H1 (cell line): ENCODE results near the gene PHC2. TPM values are rescaled to one million over a fixed set of nuclear protein-coding genes. Genes with fewer than 3 reads are reported as not detected.

Experiments used
- CTCF ChIA-PET: fragments of 300-600 bp; sonication (Branson Sonifier 250); formaldehyde crosslinking; loops from one replicate; lab custom pipeline; 2021; ENCODE audit not compliant: partially characterized antibody; lab: Charles Lee
- POLR2A ChIA-PET: fragments of 300-600 bp; sonication (Branson Sonifier 250); formaldehyde crosslinking; loops from one replicate; lab custom pipeline; 2021; ENCODE audit warnings: inconsistent platforms; ENCODE audit not compliant: partially characterized antibody; lab: Charles Lee
- DNase-seq, 2 experiments: peaks; one replicate each; pipeline versions ENCODE4 v3.0.0 to v3.0.0-alpha.2; 2010 to 2022; ENCODE audit warnings: low spot score in 2 of 2, low read depth in 1 of 2, mixed read lengths in 1 of 2
- FAIRE-seq: peaks from 2 replicates; lab custom pipeline; 2011; peaks lifted over from hg19 to GRCh38; lab: Jason Lieb, UNC
- H2AFZ ChIP-seq: 2 replicates; pipeline ENCODE4 v1.8.1; 2012; ENCODE audit warnings: low read length, inconsistent platforms
- H2AK5ac ChIP-seq: 2 replicates; pipeline ENCODE4 v1.6.1; 2013; ENCODE audit warnings: low read depth, low read length
- H2BK120ac ChIP-seq: replicated peaks from 2 replicates; pipeline ENCODE3; 2013; ENCODE audit warnings: low read depth, low read length, inconsistent platforms
- H2BK12ac ChIP-seq: 2 replicates; pipeline ENCODE4 v1.6.1; 2013; ENCODE audit warnings: low read depth, low read length
- H2BK15ac ChIP-seq: 2 replicates; pipeline ENCODE4 v1.6.1; 2013; ENCODE audit warnings: low read length
- H2BK20ac ChIP-seq: 2 replicates; pipeline ENCODE4 v1.6.1; 2013; ENCODE audit warnings: low read length
- H2BK5ac ChIP-seq: 2 replicates; pipeline ENCODE4 v1.6.1; 2013; ENCODE audit warnings: low read depth, low read length
- H3K14ac ChIP-seq: 2 replicates; pipeline ENCODE4 v1.6.1; 2013; ENCODE audit warnings: inconsistent platforms; ENCODE audit not compliant: insufficient read length
- H3K18ac ChIP-seq: 2 replicates; pipeline ENCODE4 v1.6.1; 2013; ENCODE audit warnings: low read length; ENCODE audit errors: extremely low read depth
- H3K23ac ChIP-seq: 2 replicates; pipeline ENCODE4 v1.6.1; 2013; ENCODE audit warnings: inconsistent platforms; ENCODE audit not compliant: insufficient read length
- H3K23me2 ChIP-seq: 2 replicates; pipeline ENCODE4 v1.6.1; 2013; ENCODE audit warnings: low read depth, low read length
- H3K27ac ChIP-seq: 2 replicates; pipeline ENCODE4 v1.6.1; 2011; ENCODE audit warnings: low read depth, low read length, inconsistent platforms
- H3K27me3 ChIP-seq, 4 experiments: replicated peaks in 1 of 4; 1 replicate in 1 of 4; 2 replicates in 3 of 4; pipeline versions ENCODE4 v1.6.1 to v1.8.1; 2011 to 2013; ENCODE audit warnings: low read length in 3 of 4, mild to moderate bottlenecking in 3 of 4, inconsistent platforms in 2 of 4, mixed read lengths in 2 of 4, moderate library complexity in 1 of 4; ENCODE audit not compliant: control insufficient read depth in 3 of 4, insufficient read depth in 3 of 4; ENCODE audit errors: extremely low read depth in 1 of 4
- H3K36me3 ChIP-seq, 4 experiments: 2 replicates each; pipeline versions ENCODE4 v1.6.1 to v1.8.1; 2011 to 2013; ENCODE audit warnings: mild to moderate bottlenecking in 4 of 4, low read length in 3 of 4, moderate library complexity in 2 of 4, control low read depth in 1 of 4, inconsistent platforms in 1 of 4; ENCODE audit not compliant: insufficient read depth in 4 of 4, control insufficient read depth in 2 of 4
- H3K4ac ChIP-seq: replicated peaks from 2 replicates; pipeline ENCODE3; 2013; ENCODE audit warnings: low read length, low read depth, mixed read lengths, inconsistent platforms; ENCODE audit not compliant: insufficient read length
- H3K4me1 ChIP-seq, 4 experiments: replicated peaks in 1 of 4; 1 replicate in 1 of 4; 2 replicates in 3 of 4; pipeline versions ENCODE4 v1.6.1 to v1.8.1; 2011 to 2013; ENCODE audit warnings: low read length in 3 of 4, inconsistent platforms in 2 of 4, mixed read lengths in 1 of 4; ENCODE audit not compliant: insufficient read depth in 4 of 4, control insufficient read depth in 3 of 4
- H3K4me2 ChIP-seq, 2 experiments: 2 replicates each; pipeline versions ENCODE4 v1.6.1 to v1.8.1; 2011 to 2013; ENCODE audit warnings: low read depth in 2 of 2, low read length in 2 of 2, control low read depth in 1 of 2, inconsistent platforms in 1 of 2, mild to moderate bottlenecking in 1 of 2; ENCODE audit not compliant: insufficient read depth in 1 of 2
- H3K4me3 ChIP-seq, 4 experiments: fragments of 200-600, 300-600 bp in 1 of 4; sonication (generic), shearing (Covaris generic), sonication (Bioruptor Twin) in 1 of 4; 2 replicates each; pipeline versions ENCODE4 v1.5.1 to v1.8.1; 2011 to 2016; ENCODE audit warnings: low read length in 4 of 4, low read depth in 3 of 4, control low read depth in 2 of 4, inconsistent platforms in 2 of 4, mild to moderate bottlenecking in 2 of 4, mixed read lengths in 1 of 4, moderate library complexity in 1 of 4; ENCODE audit not compliant: insufficient read depth in 2 of 4; ENCODE audit errors: extremely low read depth in 1 of 4
- H3K56ac ChIP-seq: replicated peaks from 2 replicates; pipeline ENCODE3; 2013; ENCODE audit warnings: low read depth, mild to moderate bottlenecking, mixed read lengths, low read length, inconsistent platforms; ENCODE audit not compliant: insufficient read length
- H3K79me1 ChIP-seq: 2 replicates; pipeline ENCODE4 v1.6.1; 2013; ENCODE audit warnings: low read depth, low read length, control low read depth
- H3K79me2 ChIP-seq, 2 experiments: 2 replicates each; pipeline versions ENCODE4 v1.6.1 to v1.8.1; 2012 to 2013; ENCODE audit warnings: low read length in 2 of 2, mild to moderate bottlenecking in 2 of 2, inconsistent platforms in 1 of 2; ENCODE audit not compliant: insufficient read depth in 2 of 2, control insufficient read depth in 1 of 2
- H3K9ac ChIP-seq, 4 experiments: replicated peaks in 1 of 4; 1 replicate in 1 of 4; 2 replicates in 3 of 4; pipeline versions ENCODE4 v1.6.1 to v1.8.1; 2011 to 2013; ENCODE audit warnings: low read depth in 3 of 4, low read length in 3 of 4, control low read depth in 2 of 4, mild to moderate bottlenecking in 2 of 4, moderate library complexity in 2 of 4, inconsistent platforms in 1 of 4; ENCODE audit errors: extremely low read depth in 1 of 4
- H3K9me3 ChIP-seq, 2 experiments: 2 replicates each; pipeline versions ENCODE4 v1.6.1 to v1.8.1; 2012 to 2013; ENCODE audit warnings: mild to moderate bottlenecking in 2 of 2, moderate library complexity in 2 of 2, control low read depth in 1 of 2, inconsistent platforms in 1 of 2, low read depth in 1 of 2, low read length in 1 of 2, mixed read lengths in 1 of 2; ENCODE audit not compliant: insufficient read depth in 2 of 2
- H4K20me1 ChIP-seq, 2 experiments: replicated peaks in 1 of 2; 2 replicates each; pipeline versions ENCODE3 to v1.8.1; 2011 to 2013; ENCODE audit warnings: inconsistent platforms in 2 of 2, low read length in 2 of 2, mild to moderate bottlenecking in 1 of 2; ENCODE audit not compliant: insufficient read depth in 2 of 2, control insufficient read depth in 1 of 2
- H4K5ac ChIP-seq: 2 replicates; pipeline ENCODE4 v1.6.1; 2013; ENCODE audit warnings: low read length, low read depth, mixed read lengths, inconsistent platforms; ENCODE audit not compliant: insufficient read length
- H4K8ac ChIP-seq: 2 replicates; pipeline ENCODE4 v1.8.0; 2013; ENCODE audit warnings: mild to moderate bottlenecking, moderate library complexity, low read length, inconsistent platforms; ENCODE audit not compliant: insufficient read depth; ENCODE audit errors: extremely low read depth
- H4K91ac ChIP-seq: replicated peaks from 2 replicates; pipeline ENCODE3; 2013; ENCODE audit warnings: low read length, mixed read lengths, inconsistent platforms; ENCODE audit not compliant: insufficient read length
- JUND ChIP-seq: IDR thresholded peaks from 2 replicates; pipeline ENCODE4 v1.6.1; 2011; ENCODE audit warnings: mild to moderate bottlenecking, improper control_type of control experiment, low read length
- POLR2A ChIP-seq, 2 experiments: IDR thresholded peaks; 1 replicate in 1 of 2; 2 replicates in 1 of 2; pipeline ENCODE4 v1.6.1; 2011; ENCODE audit warnings: low read depth in 2 of 2, low read length in 2 of 2, mild to moderate bottlenecking in 2 of 2; ENCODE audit errors: control extremely low read depth in 1 of 2
- RBBP5 ChIP-seq: IDR thresholded peaks from 2 replicates; pipeline ENCODE4 v1.7.1; 2012; ENCODE audit warnings: low read depth, mild to moderate bottlenecking, inconsistent platforms, low read length, moderate library complexity, borderline replicate concordance
- RFX5 ChIP-seq: IDR thresholded peaks from 2 replicates; pipeline ENCODE4 v1.6.1; 2011; ENCODE audit warnings: low read depth, low read length, improper control_type of control experiment, borderline replicate concordance
- SIRT6 ChIP-seq: IDR thresholded peaks from one replicate; pipeline ENCODE4 v1.7.1; 2012; ENCODE audit warnings: low read length, inconsistent platforms
- SIX5 ChIP-seq: IDR thresholded peaks from 2 replicates; pipeline ENCODE4 v1.6.1; 2011; ENCODE audit warnings: mild to moderate bottlenecking, low read depth, low read length
- SRF ChIP-seq: IDR thresholded peaks from 2 replicates; pipeline ENCODE4 v1.6.1; 2011; ENCODE audit warnings: mild to moderate bottlenecking, low read depth, low read length, moderate library complexity
- SUZ12 ChIP-seq: fragments of 200-600 bp; sonication (generic); IDR thresholded peaks from 2 replicates; pipeline ENCODE4 v1.6.1; 2012; ENCODE audit warnings: mild to moderate bottlenecking, inconsistent platforms, low read length, moderate library complexity, mixed read lengths
- TEAD4 ChIP-seq: IDR thresholded peaks from 2 replicates; pipeline ENCODE4 v1.6.1; 2012; ENCODE audit warnings: low read depth, low read length, inconsistent platforms, mixed read lengths
- YY1 ChIP-seq: IDR thresholded peaks from 2 replicates; pipeline ENCODE4 v1.6.1; 2011; ENCODE audit warnings: low read depth, mild to moderate bottlenecking, low read length
- WGBS, 2 experiments: shearing (Covaris generic) in 1 of 2; methylation state at CpG; one replicate each; pipeline versions ENCODE4 v1.1.6 to v1.1.7; 2013 to 2015; ENCODE audit warnings: low lambda C conversion rate in 2 of 2, mixed read lengths in 2 of 2, inconsistent platforms in 1 of 2, low coverage in 1 of 2, missing lambda C conversion rate in 1 of 2; ENCODE audit not compliant: insufficient replicate concordance in 2 of 2, insufficient coverage in 1 of 2, insufficient read length in 1 of 2; ENCODE audit errors: extremely low coverage in 1 of 2, missing lambda C conversion rate in 1 of 2; 5-methylcytosine and 5-hydroxymethylcytosine counted together
- polyA plus RNA-seq, 7 experiments: library from polyadenylated mRNA; depleted of rRNA in 3 of 7; stranded (reverse) in 5 of 7; unstranded in 2 of 7; fragments of >200 nt in 5 of 7; fragments of 200-250 nt in 2 of 7; gene quantifications; 1 replicate in 5 of 7; 2 replicates in 1 of 7; 4 replicates in 1 of 7; pipeline versions ENCODE4 v1.2.1 to v1.2.3, GENCODE V29; 2011 to 2013; ENCODE audit warnings: missing spikeins in 2 of 7, mixed read lengths in 2 of 7
- total RNA-seq: library from RNA; stranded (reverse); fragmentation: NEBNext Ultra II Directional; extraction: Animal tissue kit (Norgen Biotek cat#: 25700); gene quantifications from 2 replicates; pipeline ENCODE4 v1.2.1, GENCODE V29; 2021

PHC2 gene
- total and polyA plus RNA-seq, 2 of the 8 experiments (the other 6 are each of a cell fraction or from before 2014, with no cell fraction given): 5.6 to 14.2 TPM

DNA sequence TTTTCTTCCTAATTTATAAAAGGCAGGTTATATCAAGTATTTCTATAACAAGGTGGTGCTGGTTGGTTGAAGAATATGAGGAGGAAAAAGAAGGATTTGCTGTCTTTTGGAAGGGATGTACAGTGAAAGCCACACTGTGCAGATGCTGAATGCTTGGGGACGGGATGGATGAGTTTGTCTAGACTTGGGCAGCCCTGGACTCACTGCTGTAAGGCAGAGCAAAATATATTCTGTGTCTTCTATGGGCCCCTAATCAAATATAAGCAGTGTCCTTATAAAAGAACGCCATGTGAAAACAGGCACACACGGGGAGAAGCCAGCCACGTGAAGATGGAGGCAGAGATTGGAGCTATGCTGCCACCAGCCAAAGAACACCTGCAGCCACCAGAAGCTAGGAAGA lies 47.4 kb downstream of the PHC2 start:
- TF ChIP-seq RFX5 (no peak), RBBP5 (no peak), SIRT6 (no peak), SIX5 (no peak), TEAD4 (no peak), POLR2A (IDR thresholded peaks at IDR 0.05; ENCODE audit: control extremely low read depth in 1 of 2, low read depth in 2 of 2, low read length in 2 of 2) (no peak), SUZ12 (no peak), YY1 (no peak), JUND (no peak), SRF (no peak)
- Histone ChIP-seq H3K27me3 (no peaks in the 10 kb centered on the region; a peak in 2 of 7 replicates), H2BK5ac (no peak overlapping the region), H3K4me3 (no peak overlapping the region), H3K4me1 (peaks cover 0 to 7% (median 2%) of the 10 kb centered on the region in 4 experiments; a peak in 5 of 7 replicates), H3K9me3 (no peaks in the 10 kb centered on the region), H3K56ac (no peak overlapping the region), H2BK12ac (no peak overlapping the region), H2BK20ac (no peak overlapping the region), H4K8ac (no peak overlapping the region), H2AFZ (no peak overlapping the region), H3K79me1 (peaks cover 5% of the 10 kb centered on the region; the same call in 1 of the 2 replicates), H3K18ac (no peak overlapping the region), H3K4ac (no peak overlapping the region), H3K36me3 (no peaks in the 10 kb centered on the region), H4K91ac (no peak overlapping the region), H3K14ac (no peak overlapping the region), H2BK120ac (no peak overlapping the region), H3K9ac (no peak overlapping the region), H3K23me2 (no peaks in the 10 kb centered on the region), H2AK5ac (no peak overlapping the region), H2BK15ac (no peak overlapping the region), H3K79me2 (no peaks in the 10 kb centered on the region), H3K4me2 (no peak overlapping the region), H4K20me1 (no peaks in the 10 kb centered on the region), H4K5ac (no peak overlapping the region), H3K23ac (no peak overlapping the region), H3K27ac (no peak overlapping the region)
- WGBS, 2 experiments: 88% methylated on average over 4 of the region's 4 CpGs; no CpG with 5 or more reads in 1 of the 2 experiments
- ChIA-PET POLR2A (interaction anchor here (0.9 kb wide), 1 partner anchor 8 kb away, joined by 3 read pairs; no protein-coding TSS in a partner anchor), CTCF (interaction anchor here (0.7 to 2.2 kb wide), 4 partner anchors 8 to 88 kb away, joined by 3 to 9 read pairs (median 4); no protein-coding TSS in a partner anchor)
- FAIRE-seq (no peak), DNase-seq (no peak)
